Thyroid gland (tissue), 4 donors: Measurements from ENCODE around the gene SIX3. TPM values are rescaled to one million over a fixed set of nuclear protein-coding genes. Genes with fewer than 3 reads are reported as not detected.

ENCODE experiments used
- DNase-seq, 2 donors: peaks; one replicate each; pipeline ENCODE4 v3.0.0-alpha.2; 2019
- H3K27ac ChIP-seq, 3 donors: fragments of 200-600 bp; sonication (generic); 1 replicate in 2 of 3; 2 replicates in 1 of 3; pipeline ENCODE4 v1.5.1; 2016 to 2019; ENCODE audit warnings: mild to moderate bottlenecking in 1 of 3, moderate library complexity in 1 of 3
- H3K27me3 ChIP-seq: fragments of 200-600 bp; sonication (generic); one replicate; pipeline ENCODE4 v1.5.1; 2019
- H3K36me3 ChIP-seq, 2 donors: fragments of 200-600 bp; sonication (generic); one replicate each; pipeline ENCODE4 v1.5.1; 2016 to 2019
- H3K4me1 ChIP-seq, 2 donors: fragments of 200-600 bp; sonication (generic); one replicate each; pipeline ENCODE4 v1.5.1; 2017 to 2019
- H3K4me3 ChIP-seq, 3 donors: fragments of 200-600 bp; sonication (generic); replicated peaks in 1 of 3; 1 replicate in 2 of 3; 2 replicates in 1 of 3; pipeline ENCODE4 v1.5.1; 2016; ENCODE audit warnings: mild to moderate bottlenecking in 1 of 3
- H3K9me3 ChIP-seq: fragments of 200-600 bp; sonication (generic); one replicate; pipeline ENCODE4 v1.5.1; 2017
- POLR2A ChIP-seq, 2 donors: fragments of 450-650 bp; IDR thresholded peaks; one replicate each; pipeline ENCODE4 v1.6.1; 2017; ENCODE audit warnings: antibody characterized with exemption in 2 of 2, mild to moderate bottlenecking in 2 of 2, moderate library complexity in 1 of 2
- WGBS, 2 donors: methylation state at CpG; one replicate each; pipeline ENCODE4 v1.1.5; 2017; 5-methylcytosine and 5-hydroxymethylcytosine counted together
- intact Hi-C: fragments of 100-400 bp; cut with DNase I; formaldehyde crosslinking; loops from one replicate; pipeline ENCODE4 v1.15.1; 2023
- total RNA-seq, 4 donors: library from RNA; depleted of rRNA; stranded (reverse); fragments of >200 nt; gene quantifications; one replicate each; pipeline ENCODE4 v1.2.3, GENCODE V29; 2016
- TF ChIP-seq, protein P1 (sequence below), 6 experiments: fragments of 200-600 bp in 3 of 6; fragments of 450-650 bp in 3 of 6; sonication (generic) in 3 of 6; IDR thresholded peaks; one replicate each; pipeline ENCODE4 v1.5.1; 2016 to 2019; ENCODE audit warnings: antibody characterized with exemption in 6 of 6, mild to moderate bottlenecking in 2 of 6, inconsistent platforms in 1 of 6, moderate library complexity in 1 of 6

SIX3 gene
- total RNA-seq, 4 donors from 2014 or later = not detected

DNA sequence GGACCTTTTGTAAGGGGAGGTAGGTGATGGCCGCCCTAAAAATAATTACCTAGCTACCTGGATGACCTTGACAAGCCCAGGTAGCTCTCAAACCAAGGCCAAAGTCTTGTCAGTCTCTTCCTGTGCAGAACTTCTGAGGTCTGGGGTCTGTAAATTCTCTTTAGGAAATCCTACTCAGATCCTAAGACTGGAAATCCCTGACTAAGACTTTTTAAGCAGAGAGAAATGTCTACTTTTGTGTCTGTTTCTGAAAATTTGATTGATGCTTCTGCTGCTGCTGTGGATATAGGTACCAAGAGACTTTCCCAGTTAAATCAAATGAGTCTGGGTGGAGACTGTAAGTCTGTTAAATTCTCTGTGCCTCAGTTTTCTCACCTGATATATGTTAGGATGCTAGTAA is 36.9 kb upstream of the SIX3 start:
- 88 to 91% methylated on average over 1 of the region's 1 CpG for WGBS, 2 donors
- TF ChIP-seq POLR2A (IDR thresholded peaks at IDR 0.05) = no peak
- TF ChIP-seq, protein P1, sequence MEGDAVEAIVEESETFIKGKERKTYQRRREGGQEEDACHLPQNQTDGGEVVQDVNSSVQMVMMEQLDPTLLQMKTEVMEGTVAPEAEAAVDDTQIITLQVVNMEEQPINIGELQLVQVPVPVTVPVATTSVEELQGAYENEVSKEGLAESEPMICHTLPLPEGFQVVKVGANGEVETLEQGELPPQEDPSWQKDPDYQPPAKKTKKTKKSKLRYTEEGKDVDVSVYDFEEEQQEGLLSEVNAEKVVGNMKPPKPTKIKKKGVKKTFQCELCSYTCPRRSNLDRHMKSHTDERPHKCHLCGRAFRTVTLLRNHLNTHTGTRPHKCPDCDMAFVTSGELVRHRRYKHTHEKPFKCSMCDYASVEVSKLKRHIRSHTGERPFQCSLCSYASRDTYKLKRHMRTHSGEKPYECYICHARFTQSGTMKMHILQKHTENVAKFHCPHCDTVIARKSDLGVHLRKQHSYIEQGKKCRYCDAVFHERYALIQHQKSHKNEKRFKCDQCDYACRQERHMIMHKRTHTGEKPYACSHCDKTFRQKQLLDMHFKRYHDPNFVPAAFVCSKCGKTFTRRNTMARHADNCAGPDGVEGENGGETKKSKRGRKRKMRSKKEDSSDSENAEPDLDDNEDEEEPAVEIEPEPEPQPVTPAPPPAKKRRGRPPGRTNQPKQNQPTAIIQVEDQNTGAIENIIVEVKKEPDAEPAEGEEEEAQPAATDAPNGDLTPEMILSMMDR (IDR thresholded peaks at IDR 0.05) = no peak
- Histone ChIP-seq H3K27ac (no peak overlapping the region), H3K27me3 (no peaks in the 10 kb centered on the region), H3K36me3 (no peaks in the 10 kb centered on the region), H3K4me3 (no peak overlapping the region), H3K9me3 (no peaks in the 10 kb centered on the region), H3K4me1 (no peaks in the 10 kb centered on the region)
- no peak for DNase-seq
- intact Hi-C loops = no loop called here

DNA sequence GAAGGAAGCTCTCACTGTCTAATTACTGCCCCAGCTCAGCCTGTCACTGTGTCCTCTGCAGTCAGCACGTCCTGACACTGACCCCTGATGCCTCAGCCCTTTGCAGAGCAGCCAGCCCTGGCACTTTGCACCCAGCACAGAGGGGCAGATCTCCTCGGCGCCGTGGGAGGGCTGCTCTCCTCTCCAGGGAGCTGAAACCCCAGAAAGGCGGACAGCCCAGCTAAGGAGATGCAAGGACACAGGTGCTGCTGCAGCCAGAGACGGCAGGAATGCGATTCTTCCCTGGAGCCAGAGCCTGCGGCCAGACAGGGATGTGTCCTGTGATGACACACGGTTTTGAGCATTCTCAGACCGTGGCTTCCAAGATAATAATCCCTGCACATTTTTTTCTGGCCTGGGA is 34.5 kb upstream of the SIX3 start:
- TF ChIP-seq, protein P1 (IDR thresholded peaks at IDR 0.05) = no peak
- no peak for TF ChIP-seq POLR2A (IDR thresholded peaks at IDR 0.05)
- 35 to 59% methylated on average over 5 to 10 of the region's 10 CpGs for WGBS, 2 donors
- Histone ChIP-seq H3K9me3 (no peaks in the 10 kb centered on the region), H3K4me3 (no peak overlapping the region), H3K27me3 (no peaks in the 10 kb centered on the region), H3K27ac (no peak overlapping the region), H3K36me3 (no peaks in the 10 kb centered on the region), H3K4me1 (no peaks in the 10 kb centered on the region)
- intact Hi-C loops = no loop called here
- no peak for DNase-seq

- H3K4me3 ChIP-seq = no peak overlapping the region
- intact Hi-C loops = no loop called here
- 92 to 93% methylated on average over 1 of the region's 1 CpG for WGBS, 2 donors
- TF ChIP-seq POLR2A (IDR thresholded peaks at IDR 0.05) = no peak
- TF ChIP-seq, protein P1 (IDR thresholded peaks at IDR 0.05) = no peak
- H3K9me3 ChIP-seq = no peaks in the 10 kb centered on the region
- no peak for DNase-seq
- H3K27ac ChIP-seq = no peak overlapping the region
- H3K36me3 ChIP-seq = no peaks in the 10 kb centered on the region
- H3K27me3 ChIP-seq = no peaks in the 10 kb centered on the region
- H3K4me1 ChIP-seq = no peaks in the 10 kb centered on the region
Measured at GRCh38 chr2:44909831-44910230, 31.7 kb upstream of the SIX3 start.

DNA sequence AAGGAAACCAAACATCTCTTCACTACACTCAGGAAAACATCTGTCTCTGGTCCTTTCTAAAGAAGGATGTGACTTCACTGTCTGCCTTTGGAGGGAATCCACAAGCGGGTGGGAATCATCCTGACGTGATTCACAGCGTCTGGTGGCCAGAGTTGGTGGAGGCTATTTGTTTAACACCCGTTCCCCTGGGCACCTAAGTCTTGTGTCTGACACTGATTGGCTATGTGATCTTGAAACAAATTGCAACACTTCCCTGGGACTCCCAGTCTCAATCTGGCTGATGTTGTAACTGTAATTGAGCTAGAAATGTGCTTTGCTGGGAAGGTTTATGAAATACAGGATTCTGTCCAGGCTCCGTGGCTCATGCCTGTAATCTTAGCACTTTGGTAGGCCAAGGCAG is 28.8 kb upstream of the SIX3 start:
- no peak for TF ChIP-seq POLR2A (IDR thresholded peaks at IDR 0.05)
- WGBS, 2 donors = 43 to 63% methylated on average over 5 of the region's 5 CpGs
- Histone ChIP-seq H3K9me3 (no peaks in the 10 kb centered on the region), H3K27me3 (no peaks in the 10 kb centered on the region), H3K27ac (no peak overlapping the region), H3K4me1 (no peaks in the 10 kb centered on the region), H3K36me3 (no peaks in the 10 kb centered on the region), H3K4me3 (no peak overlapping the region)
- intact Hi-C loops = no loop called here
- no peak for DNase-seq

DNA sequence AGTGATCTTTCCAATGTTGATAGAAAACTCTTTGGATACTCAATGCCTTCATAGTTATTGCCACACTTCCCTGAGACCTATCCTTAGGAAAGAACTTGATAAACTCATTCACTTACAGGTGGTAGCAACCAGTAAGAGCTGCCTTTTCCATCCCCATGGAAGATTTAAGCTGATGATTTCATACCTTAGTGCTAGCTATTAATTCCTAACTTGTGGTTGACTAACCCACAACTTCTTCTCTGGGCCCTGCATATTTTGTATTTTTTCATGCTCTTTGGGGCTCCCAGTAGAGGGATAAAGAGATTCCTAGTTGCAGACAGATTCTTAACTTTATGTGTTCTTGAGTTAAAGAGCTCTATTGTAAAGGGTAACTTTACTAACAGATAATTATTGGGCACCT is 25.2 kb upstream of the SIX3 start:
- H3K27me3 ChIP-seq = peaks cover 4% of the 10 kb centered on the region
- TF ChIP-seq POLR2A (IDR thresholded peaks at IDR 0.05) = no peak
- TF ChIP-seq, protein P1 (IDR thresholded peaks at IDR 0.05) = no peak
- intact Hi-C loops = no loop called here
- H3K9me3 ChIP-seq = no peaks in the 10 kb centered on the region
- H3K4me3 ChIP-seq = no peak overlapping the region
- H3K27ac ChIP-seq = no peak overlapping the region
- no peaks in the 10 kb centered on the region for H3K4me1 ChIP-seq
- no peak for DNase-seq
- H3K36me3 ChIP-seq = no peaks in the 10 kb centered on the region
